GM19397 (cell line): ENCODE results near the gene POGLUT3.

Source experiments
- ATAC-seq: cut with Tn5 transposase; IDR thresholded peaks from one replicate; pipeline ENCODE4 v1.9.1; 2021; ENCODE audit warnings: mild to moderate bottlenecking, moderate library complexity; ENCODE audit not compliant: unreplicated experiment

The POGLUT3 gene, protein sequence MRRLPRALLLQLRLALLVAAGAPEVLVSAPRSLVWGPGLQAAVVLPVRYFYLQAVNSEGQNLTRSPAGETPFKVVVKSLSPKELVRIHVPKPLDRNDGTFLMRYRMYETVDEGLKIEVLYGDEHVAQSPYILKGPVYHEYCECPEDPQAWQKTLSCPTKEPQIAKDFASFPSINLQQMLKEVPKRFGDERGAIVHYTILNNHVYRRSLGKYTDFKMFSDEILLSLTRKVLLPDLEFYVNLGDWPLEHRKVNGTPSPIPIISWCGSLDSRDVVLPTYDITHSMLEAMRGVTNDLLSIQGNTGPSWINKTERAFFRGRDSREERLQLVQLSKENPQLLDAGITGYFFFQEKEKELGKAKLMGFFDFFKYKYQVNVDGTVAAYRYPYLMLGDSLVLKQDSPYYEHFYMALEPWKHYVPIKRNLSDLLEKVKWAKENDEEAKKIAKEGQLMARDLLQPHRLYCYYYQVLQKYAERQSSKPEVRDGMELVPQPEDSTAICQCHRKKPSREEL

DNA sequence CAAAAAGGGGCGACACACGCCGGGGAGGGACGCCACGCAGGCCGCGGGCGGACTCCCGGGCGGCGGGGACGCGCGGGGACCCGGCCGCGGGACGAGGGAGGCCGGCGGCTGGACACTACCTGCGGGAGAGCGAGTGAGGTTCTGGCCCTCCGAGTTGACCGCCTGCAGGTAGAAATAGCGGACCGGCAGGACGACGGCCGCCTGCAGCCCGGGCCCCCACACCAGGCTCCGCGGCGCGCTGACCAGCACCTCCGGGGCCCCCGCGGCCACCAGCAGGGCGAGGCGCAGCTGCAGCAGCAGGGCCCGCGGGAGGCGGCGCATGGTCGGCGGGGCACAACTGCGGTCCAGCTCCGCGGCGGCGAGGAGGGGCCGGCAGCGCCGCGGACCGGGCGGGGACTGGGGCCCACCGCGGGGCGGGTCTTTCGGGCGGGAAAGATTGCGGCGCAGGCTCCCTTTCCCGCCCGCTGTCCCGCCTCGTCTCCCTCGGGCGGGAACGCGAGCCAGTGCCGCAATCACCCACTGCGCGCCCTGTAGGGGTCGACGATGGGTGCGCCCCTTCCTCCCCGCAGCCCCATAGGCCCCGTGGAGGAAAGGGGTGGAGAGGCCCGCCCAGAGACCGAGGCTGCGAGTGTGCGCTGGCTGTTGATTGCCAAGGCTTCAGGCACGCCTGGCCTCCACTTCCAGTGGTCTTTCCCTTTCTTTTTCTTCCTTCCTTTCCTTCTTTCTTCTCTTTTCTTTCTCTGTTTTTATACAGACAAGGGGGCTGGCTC, at the start of gene POGLUT3:
Gene POGLUT3 (minus strand): TSS at position 339 of the 770 bp plus-strand sequence. CDS start 18 bp downstream, at position 321.
- ATAC-seq = peak; percentile 71

DNA sequence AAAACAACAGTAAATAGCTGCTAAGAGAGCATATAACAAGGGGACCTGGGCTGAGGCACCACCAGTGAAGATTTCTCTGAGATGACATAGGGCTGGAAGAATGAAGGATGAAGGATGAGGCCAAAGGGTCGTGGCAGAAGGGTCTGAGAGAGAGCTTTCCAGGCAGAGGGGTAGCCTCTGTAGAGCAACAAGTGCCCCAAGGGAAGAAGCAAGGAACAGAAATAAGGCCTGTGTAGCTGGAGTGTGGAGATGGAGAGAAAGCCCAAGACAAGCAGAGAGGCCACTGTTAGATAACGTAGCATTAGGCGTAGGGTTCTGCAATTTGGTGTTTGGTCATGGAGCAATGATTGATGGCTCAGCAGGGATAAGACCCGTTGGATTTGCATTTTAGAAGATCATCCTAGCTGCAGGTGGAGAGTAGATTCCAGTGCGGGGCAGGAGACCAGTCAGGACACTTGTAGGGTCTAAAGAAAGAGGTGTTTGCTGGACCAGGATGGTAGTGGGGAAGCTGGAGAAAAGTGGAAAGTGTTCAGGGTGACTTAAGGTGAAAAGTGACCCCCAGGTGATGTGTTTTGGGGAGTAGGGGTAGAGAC, 47.8 kb upstream of the POGLUT3 start:
- no peak for ATAC-seq

DNA sequence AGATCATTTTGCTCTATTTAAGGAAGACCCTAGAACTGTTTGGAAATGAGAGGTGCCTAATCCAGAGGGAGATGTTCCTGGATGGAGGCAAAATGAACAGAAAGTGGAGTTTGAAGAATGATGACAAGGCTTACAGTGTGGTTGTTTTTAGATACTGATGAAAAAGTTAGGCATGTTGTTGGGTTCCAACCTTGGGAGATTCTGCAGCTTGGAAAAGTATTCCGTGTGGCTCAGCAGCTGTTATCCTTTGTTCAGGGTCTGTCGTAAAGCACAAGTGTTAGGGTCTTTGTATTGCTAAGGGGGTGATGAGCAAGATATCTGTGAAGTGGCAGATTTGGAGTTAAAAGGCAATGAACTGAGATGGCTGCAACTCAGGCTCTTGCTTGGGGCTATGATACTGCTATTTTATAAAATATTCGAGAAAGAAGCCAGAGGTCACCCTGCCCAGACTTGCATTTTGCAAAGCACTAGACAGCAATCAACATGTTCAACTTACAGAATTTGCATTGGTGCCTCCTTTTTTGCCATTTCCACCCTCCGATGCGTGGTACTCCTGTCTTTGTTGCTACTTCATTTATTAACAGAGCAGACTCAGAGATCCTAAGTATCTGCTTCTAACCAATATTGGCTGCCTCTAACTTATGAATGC, 45.3 kb upstream of the POGLUT3 start:
- no peak for ATAC-seq

DNA sequence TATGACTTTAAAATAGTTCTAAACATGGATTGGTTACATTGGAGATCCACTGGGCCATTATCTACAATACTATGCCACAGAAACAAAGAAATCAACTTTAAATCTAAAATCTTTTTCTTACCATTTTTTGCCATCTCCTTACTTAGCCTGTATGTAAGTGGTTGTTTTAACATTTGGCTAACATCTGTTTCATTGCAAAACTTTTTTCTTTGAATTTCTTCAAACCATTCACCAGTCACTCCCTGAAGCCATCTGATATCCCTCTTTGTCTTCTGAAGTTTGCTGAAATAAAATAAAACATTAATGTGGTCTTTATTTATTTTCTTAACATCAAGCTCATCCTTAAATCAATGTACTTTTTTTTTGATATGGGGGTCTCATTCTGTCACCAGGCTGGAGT, 43.3 kb upstream of the POGLUT3 start:
- no peak for ATAC-seq

DNA sequence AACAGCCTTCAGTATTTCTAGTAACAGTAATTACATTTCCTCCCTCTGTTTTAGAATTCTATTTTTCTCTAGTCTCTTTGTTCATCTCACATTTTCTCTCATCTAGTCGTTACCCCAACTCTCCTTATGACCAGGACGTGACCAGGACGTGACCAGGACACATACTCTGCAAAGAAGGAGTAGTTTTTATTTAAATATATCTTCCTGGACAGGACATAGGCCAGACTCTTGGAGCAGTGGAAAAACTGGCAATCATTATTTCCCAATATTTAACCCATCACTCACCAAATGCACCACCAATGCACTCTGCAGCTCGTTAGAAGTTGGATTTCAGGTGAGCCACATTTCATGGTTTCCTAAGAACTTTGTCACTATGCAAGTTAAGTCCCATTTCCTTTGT, 40.3 kb upstream of the POGLUT3 start:
- ATAC-seq = no peak

DNA sequence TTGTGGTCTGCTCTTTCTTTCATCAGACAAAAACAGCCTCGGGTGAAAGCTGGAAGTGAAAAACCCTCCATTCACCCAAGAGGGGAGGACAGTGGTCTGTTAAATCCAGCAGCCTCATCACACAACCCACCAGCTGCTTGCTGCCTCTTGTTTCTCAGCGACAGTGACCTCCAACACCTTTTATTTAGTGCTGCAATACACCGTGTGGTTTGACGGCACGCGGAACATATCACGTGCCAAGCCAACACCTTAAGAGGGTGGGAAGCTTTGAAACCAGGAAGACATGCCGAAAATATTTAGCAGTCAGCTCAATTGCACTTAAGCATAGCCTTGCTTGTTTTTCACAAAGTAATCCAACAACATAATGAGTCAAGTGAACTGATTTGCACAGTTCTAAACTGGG, 39.8 kb upstream of the POGLUT3 start:
- ATAC-seq = no peak

DNA sequence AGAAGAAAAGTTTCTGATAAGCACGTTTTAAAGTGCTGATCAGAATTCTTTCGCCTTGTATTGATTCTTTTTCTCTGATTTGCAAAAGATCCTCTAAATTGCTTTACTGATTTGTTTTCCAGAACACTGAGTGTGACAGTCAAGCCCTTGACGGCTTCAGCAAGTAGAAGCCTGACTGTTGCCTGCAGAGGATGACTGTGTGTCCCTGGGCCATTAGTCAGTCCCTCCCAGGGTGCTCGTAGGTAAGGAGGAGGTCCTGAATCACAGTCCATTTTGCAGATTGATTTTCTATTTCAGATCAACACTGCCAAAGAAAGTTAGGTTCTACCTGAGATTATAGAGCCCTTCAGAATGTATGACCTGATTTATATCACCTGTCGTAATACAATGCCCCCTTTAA, 38.6 kb upstream of the POGLUT3 start:
- ATAC-seq = no peak

DNA sequence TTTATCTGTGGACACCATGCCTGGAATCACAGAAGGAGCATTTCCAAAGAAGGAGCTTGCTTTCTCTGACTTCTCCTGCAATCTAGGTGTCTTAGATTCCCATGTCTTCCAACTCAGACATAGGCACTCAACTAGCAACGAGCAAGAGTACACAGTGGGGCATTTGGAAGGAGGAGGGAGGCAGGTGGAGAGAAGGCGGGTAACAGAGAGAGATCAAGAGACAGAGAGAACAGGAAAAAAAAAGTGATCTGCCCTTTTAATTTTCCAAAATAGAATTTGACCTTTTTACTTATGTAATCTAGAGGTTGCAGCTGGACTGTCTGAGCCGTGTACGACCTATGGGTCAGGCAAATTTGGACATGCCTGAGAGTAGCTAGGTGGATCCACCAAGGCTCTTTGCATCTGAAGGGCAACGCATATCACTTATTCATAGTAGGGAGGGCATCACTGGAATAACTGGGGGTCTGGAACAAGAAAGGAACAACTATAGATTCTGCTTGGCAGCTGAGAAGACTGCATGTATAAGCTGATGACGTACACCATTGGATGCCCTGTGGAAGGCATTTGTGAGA, 37.3 kb upstream of the POGLUT3 start:
- ATAC-seq = no peak

DNA sequence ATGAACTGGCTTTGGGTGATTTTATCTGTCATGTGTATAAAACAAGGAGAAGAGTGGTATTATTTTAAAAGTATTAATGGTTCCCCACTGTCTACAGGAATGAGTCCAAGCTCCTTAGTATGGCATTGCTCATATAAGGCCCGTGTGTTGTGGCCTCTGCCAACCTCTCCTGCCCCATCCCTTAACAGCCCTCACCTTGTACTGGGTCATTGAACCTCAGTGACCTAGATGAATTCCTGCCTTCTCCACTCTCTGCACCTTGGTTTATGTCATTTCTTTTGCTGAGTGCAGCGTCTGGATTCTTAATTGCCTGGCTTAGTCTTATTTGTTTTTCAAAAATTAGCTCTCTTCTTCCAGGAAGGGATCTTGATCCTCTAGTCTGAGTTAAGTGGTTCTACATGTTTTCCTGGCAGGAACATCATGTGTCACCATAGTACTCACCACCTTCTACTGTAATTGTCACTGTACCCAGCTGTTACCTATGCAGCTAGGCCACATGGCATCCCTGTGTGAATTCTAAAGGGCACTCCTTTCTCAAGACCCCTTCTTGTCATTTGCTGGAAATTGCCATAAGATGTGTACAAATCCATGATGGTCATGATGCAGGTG, 36.2 kb upstream of the POGLUT3 start:
- ATAC-seq = no peak

DNA sequence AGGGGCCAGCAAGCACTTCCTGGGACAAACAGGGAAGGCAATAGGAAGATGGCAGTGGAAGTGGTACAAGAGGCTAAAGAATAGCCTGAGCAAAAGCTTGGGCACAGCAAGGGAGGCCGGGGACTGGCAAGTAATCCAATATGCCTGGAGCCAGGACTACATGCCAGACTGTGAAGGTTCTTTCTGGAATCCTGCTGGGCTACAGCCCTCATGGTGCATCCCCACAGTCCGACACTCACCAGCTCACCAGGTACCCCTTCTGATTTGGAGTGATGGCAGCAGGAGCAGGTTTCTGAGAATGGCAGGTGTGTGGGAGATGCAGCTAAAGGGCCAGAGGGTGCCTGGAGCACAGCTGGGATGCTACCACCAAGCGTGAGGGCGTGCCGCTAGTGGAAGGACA, 32.2 kb upstream of the POGLUT3 start:
- ATAC-seq = no peak

DNA sequence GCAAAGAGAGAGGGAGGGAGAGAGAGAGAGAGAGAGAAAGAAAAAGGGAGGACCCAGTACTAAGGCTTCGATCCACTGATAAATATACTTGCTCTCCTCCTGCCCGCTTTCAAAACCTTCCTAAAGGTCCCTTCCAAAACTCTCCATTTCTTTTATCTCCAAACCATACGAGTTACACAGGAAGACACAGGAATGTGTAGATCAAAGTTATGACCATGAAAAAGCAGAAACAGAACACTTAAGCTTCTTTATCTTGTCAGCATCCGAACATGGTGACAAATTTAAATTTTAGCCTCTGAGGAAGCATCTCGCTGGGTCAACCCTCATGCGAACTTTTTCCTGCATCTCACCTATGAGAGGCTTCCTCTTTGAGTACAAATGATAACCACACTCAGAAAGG, 29.2 kb upstream of the POGLUT3 start:
- ATAC-seq = no peak

DNA sequence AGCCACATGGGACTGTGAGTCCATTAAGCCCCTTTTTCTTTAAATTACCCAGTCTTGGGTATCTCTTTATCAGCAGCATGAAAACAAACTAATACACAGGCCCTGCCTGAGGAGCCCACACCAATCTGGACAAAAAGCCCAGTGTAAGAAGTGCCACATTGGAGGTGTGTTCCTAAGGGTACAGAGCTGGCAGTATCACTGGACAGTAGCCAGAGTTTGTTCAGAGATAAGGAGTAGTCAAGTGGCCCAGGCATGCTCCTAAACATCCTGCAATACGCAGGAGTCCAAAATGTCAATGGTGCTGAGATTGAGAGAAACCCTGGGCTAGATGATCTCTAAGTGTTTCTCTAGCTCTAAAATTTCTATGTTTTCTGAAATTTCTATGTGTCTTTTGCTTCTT, 27.0 kb upstream of the POGLUT3 start:
- ATAC-seq = no peak

DNA sequence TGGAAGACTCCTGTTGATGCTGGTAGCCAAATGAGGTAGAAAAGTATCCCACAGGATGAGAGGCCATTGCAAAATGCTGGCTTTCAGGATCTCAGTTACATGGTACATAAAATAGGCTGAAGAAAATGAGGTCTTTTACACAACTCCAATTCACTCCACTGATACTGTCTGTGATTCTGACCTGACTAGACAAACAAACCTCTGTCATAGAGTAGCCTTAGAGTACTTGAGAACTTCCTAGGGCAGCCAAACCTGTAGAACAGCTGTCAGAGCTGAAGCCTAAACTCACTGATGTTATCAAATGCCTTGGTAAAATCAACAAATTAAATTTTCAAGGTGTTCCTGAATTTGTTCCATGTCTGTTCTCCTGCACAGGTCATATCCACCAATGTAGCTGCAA, 26.2 kb upstream of the POGLUT3 start:
- no peak for ATAC-seq

DNA sequence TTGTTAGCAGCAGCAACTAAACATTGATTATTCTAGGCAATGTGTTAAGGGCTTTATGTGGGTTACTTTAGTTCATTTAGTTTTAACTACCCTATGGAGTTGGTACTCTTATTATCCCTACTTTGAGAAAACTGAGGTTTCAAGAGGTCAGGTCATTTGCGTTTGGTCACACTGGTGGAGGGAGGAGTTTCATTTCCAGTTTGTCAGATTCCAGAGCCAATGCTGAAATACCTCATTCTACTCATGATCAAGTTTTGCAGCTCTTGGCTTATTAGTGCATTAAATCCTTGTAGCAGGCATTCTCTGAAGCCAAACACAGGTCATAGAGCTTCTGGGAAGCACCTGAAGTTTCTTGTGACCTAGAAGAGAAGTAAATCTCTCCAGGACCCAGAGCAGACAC, 24.1 kb upstream of the POGLUT3 start:
- no peak for ATAC-seq

DNA sequence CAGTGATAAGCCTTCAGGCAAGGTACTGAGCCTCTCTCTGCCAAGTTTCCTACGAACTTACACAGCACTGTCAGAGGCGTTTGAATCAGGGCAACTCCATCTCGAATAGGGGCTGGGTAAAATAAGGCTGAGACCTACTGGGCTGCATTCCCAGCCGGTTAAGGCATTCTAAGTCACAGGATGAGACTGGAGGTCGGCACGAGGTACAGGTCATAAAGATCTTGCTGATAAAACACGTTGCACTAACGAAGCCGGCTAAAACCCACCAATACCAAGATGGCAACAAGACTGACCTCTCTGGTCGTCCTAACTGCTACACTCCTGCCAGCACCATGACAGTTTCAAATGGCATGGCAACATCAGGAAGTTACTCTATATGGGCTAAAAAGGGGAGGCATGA, 20.4 kb upstream of the POGLUT3 start:
- ATAC-seq = no peak

DNA sequence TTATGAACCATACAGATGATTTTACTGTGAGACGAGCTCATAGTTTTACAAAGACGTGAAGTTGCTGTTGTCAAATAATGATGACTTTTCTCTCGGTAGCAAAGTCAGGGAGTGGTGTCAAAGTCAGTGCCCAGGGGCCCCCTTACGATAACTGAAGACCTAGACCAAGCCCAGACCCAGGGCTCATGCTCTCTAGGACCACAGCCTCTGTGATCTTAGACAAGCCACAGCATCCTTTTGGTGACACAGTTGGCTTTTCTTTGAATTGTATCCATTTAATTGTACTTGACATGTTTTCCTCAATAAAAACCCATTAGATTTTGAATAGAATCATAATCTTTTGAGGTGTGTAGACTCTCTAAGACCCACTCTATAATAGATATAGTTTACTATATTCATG, 17.9 kb upstream of the POGLUT3 start:
- no peak for ATAC-seq

DNA sequence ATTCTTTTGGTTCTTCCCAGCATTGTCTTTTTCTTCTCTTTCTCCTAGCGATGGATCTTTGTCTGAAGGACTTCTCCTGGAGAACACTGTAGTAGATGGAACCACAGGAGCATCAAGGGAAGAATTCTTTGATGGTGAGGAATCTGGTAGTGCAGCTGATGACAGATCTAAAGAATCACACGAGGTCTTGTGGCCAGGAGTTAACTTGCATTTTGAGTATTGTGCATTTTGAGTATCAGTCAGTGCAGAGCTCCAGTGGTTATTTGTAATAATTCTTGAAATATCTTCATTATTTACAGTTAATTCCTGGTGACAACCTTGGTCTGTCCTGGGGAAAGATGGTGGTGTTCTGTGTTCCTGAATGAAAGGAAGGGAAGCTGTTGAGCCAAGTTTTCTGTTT, 14.5 kb upstream of the POGLUT3 start:
- ATAC-seq = no peak

DNA sequence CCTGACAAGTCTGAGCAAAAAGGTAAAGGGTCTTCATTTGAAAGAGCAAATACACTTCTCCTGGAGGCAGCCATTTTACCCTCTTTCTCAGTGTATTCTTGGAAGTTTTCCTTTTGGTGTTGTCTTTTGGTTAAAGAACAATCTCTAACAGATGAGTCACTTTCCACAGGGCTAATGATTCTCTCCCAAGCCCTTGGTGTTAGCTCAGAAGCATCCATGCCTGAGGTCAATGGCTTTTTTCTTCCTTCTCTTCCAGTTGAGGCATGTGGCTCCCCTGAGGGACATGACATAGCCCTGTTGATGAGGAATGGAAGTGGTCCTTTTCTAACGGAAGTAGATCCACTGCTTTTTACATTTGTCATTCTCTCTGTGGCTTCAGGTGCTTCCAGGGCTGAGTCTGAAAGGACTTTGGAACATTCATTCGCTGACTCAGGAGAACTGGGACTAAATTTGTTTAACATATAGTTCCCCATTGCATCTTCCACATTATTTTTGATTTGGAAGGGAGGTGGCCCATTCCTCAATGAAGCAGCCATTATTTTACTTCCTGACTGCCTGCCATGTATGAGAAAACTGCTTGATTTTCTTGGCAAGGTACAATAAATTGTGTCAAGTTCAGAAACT, 13.8 kb upstream of the POGLUT3 start:
- ATAC-seq = no peak

DNA sequence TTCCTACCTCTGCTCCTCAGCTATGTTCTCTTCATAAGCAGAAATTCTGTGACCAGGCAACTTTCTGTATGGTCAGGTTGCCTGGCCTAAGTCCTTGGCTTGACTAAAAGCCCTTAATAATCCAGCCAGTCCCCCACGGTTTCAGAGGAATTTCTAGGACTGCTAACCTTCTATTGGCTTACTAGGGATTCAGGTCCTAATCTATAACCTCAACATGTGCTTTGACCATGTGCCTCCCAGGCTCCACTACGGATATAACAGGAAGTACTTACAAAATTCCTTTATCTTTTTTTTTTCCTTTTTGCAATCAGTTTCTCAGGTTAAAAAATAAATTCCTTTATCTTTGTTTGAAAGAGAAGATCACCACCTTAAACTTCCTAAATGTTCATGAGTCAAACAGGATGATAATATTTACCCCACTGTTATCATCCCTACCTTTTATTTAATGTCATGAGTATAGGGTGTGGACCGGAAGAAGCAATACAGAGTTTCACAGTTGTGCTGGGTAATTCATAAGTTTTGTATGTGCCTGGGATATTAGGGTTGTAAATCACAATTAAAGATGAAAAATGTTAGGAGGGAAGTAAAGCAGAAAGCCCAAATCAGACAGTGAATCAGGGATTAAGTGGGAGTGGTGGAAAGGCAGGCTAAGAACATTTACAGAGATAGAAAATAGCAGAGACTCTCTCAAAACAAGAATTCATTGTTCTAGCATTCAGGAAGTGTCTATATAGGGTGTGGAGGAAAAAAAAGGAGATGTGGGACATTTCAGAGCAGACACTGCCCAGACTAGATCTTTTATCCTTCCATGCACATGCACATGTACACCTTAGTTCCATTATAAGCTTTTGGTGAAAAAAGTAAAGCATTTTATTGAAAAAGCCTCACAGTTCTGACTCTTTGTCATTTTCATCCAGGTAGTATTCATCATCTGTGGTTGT, 10.7 kb upstream of the POGLUT3 start:
- no peak for ATAC-seq
